ENCODE results near the gene IL17RA.

The IL17RA gene

DNA sequence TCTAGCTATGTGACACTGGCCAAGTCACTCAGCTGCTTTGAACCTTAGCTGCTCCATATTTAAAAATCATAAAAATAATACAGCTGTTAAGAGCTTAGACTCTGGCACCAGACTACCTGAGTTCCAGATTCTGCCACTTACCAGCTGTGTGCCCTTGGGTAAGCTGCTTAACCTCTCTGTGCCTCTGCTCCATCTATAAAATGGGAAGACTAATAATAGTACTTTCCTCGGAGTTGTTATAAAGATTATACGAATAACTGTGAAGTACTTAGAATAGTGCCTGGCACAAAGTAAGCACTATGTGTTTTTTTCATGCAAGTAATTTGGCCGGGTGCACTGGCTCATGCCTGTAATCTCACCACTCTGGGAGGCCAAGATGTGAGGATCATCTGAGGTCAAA lies 72.9 kb downstream of the IL17RA start:
- DNase-seq (ENCODE audit: low spot score) = no peak

DNA sequence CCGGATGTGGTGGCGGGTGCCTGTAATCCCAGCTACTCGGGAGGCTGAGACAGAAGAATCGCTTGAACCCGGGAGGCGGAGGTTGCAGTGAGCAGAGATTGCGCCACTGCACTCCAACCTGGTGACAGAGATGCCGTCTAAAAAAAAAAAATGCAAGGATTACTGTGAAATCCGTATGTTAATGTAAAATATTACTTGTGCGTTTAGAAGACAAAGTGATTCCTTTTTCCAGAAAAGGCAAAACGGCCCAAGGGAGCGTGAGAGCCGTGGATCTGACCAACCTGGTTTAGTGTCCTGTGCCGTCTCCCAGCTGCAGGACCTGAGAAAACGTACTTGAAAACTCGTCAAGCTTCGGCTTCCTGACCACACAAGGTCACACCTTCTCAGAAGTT lies 73.4 kb downstream of the IL17RA start:
- DNase-seq (ENCODE audit: low spot score) = no peak

DNA sequence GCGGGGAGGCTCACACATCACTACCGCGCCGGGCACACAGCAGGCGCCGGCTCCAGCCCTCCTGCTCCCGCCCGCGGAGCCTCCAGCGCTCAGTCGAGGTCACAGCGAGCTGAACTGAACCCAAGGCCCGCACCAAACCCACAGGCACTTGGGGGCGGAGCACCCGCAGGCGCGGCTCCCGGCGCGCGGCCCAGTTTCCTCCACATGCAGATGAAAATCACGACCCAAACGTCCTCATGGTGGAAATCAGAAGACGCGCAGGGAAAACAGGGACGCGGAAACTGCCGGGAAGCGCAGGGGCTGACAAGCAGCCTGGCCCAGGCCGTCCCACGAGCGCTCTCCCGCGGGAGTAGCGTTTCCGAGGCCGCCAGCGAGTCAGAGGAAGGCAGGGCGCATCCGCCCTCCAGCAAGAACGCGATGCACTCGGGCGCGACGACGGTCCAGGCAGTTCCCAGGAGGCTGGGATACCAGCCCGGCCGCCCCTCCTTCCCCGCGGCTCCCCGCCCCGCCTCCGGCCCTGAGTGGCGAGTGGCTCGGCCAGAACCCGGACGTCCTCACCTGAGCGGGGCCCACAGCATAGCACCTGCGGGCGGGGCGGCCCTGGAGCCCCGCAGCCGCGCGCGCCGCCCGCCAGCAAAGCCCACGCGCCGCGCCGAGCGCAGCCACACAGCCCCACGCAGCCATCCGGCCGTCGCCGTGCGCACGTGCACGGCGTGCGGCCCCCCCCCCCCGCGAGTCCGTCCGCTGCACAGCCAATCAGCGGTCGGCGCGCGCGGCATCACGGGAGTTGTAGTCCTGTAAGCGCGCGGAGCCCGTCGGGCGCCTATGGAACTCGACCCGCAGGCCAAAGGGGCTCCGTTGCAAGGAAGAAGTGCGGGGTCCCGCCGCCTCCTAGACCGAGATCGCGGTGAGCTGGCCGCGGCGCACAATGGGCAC lies 74.0 kb downstream of the IL17RA start, which contains the start of gene HDHD5:
TSS of gene HDHD5 (minus strand) at position 710 of the 936 bp plus-strand sequence. CDS start at position 684, 26 bp downstream.
- peak; percentile 85 for DNase-seq (ENCODE audit: low spot score)

GRCh38 chr22:17159504-17159951 lies 74.7 kb downstream of the IL17RA start:
- peak; percentile 63 for DNase-seq (ENCODE audit: low spot score)

- DNase-seq (ENCODE audit: low spot score) = no peak
These were observed 77.2 kb downstream of the IL17RA start for GRCh38 chr22:17161991-17162390.

GRCh38 chr22:17162731-17163130 lies 77.9 kb downstream of the IL17RA start:
- DNase-seq (ENCODE audit: low spot score) = no peak

- peak; percentile 29 for DNase-seq (ENCODE audit: low spot score)
These were observed 79.7 kb downstream of the IL17RA start for GRCh38 chr22:17164392-17165024.

Data from cerebellar cortex (tissue), 1 donor.